Fibroblast of mammary gland (primary cell): ENCODE data around the gene ANGPTL2.

Experiments used
- DNase-seq: peaks from one replicate; pipeline ENCODE4 v3.0.0-alpha.2; 2010; ENCODE audit warnings: low read depth
- H3K4me3 ChIP-seq: 2 replicates; pipeline ENCODE4 v1.5.1; 2011; ENCODE audit warnings: low read depth, mild to moderate bottlenecking, low read length, moderate library complexity; ENCODE audit not compliant: control insufficient read depth
- CTCF ChIP-seq: conservative IDR thresholded peaks from 2 replicates; pipeline ENCODE4 v1.5.1; 2011; ENCODE audit warnings: low read depth, low read length, inconsistent platforms; ENCODE audit not compliant: control insufficient read depth, insufficient read depth

ANGPTL2 gene

DNA sequence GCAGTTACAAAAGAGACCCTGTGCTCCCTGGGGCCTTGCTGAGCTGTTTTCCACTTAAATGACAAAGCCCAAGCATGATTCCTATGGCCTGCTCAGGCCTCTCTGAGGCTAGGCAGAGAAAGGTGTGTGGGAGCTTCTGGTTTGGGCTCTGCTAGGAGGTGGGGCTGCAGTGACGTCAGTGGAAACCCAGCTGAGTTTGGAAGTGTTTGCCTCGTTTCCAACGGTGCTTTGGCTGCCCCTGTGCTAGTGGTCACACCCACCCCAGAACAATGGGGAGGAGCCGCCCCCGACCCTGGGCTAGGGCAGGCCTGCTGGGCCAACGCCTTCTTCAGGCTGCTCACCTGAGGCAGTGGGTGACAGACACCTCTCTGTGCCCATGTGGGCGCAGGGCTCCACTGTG is 10.4 kb downstream of the ANGPTL2 start:
- no peak for DNase-seq
- no peak overlapping the region for H3K4me3 ChIP-seq
- no peak for TF ChIP-seq CTCF

DNA sequence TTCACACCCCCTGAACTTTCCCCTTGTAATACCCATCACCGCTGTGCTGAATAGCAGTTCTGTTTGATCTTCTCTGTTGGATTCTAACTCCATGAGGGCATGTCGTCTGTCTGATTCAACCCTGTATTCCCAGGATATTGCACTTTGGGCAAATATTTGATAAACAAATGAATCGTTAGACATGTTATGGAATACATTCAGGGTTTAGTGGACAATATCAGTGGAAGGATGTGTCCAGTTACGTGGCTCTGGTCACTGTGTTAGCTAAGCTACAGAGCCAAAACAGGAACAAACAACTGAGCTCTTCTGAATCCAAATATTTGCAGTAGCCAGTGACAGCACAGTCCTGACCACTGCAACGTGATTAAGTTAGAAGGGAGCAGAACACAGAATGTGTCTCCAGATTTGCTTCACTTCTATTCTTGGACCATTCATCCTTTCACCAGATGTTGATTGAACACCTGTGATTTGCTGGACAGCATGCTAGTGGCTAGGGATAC is 13.2 kb downstream of the ANGPTL2 start:
- H3K4me3 ChIP-seq = no peak overlapping the region
- no peak for TF ChIP-seq CTCF
- no peak for DNase-seq

GRCh38 chr9:127107929-127108876 is 14.2 kb downstream of the ANGPTL2 start:
- no peak overlapping the region for H3K4me3 ChIP-seq
- DNase-seq = no peak
- TF ChIP-seq CTCF = no peak

GRCh38 chr9:127107171-127107928 is 15.1 kb downstream of the ANGPTL2 start:
- DNase-seq = no peak
- no peak overlapping the region for H3K4me3 ChIP-seq
- TF ChIP-seq CTCF = no peak

DNA sequence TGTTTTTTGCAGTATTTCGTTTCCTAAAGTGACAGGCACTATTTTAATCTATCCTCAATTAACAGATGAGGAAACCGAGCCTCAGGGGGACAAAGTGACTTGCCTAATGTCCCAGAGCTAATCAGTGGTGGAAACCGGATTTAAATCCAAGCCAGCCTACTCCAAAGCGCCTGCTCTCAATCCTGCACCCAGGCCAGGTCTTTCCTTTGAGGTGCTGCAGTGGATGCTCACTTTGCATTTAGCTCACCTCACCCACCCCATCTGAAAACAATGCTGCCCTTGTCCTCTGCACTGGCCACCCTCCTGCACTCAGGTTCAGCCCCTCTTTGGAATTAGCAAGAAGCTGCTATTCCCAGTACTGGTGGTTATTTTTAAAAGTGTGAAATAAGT is 16.0 kb downstream of the ANGPTL2 start:
- no peak overlapping the region for H3K4me3 ChIP-seq
- no peak for DNase-seq
- TF ChIP-seq CTCF = no peak

DNA sequence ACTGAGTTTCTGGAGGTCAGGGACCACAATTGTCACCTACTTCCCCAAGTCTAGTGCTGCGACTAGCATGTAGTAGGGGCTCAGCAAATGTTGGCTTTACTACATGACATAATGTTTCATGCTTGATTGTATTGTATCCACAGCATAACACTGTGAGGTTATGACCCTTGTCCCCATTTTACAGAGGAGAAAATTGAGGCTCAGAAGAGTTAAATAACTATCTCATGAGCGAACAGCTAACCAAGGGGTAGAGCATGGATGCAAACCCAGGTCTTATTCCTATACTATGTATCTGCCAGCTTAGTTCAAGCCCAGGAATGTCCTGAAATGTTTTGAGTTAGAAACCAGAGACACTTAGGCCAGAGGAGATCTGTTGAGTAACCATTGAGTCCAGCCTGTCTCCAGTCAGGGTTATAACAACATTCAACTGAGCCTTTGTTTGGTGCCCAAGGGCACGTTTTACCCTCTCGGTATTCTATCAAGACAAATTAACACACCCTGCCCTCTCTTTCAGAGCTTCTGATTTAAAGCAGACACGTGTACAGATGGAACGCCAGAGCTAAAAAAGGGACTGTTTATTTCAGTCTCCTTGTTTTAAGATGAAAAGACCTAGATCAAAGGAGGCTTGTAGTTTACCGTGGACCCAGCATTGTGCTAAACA is 16.5 kb downstream of the ANGPTL2 start:
- no peak for TF ChIP-seq CTCF
- no peak overlapping the region for H3K4me3 ChIP-seq
- no peak for DNase-seq
